DLD1 (cell line): ENCODE data around the gene ERBB4.
"Not testable (repeated sequence)": the region's sequence is repeated elsewhere in the genome, so short reads cannot be mapped to it uniquely, and the experiment has no call there.

Source experiments
- in situ Hi-C: cut with HindIII; loops from 2 replicates; pipeline ENCODE4 v1.10.0; 2017; ENCODE audit warnings: low sequenced_read_pairs

The ERBB4 gene

DNA sequence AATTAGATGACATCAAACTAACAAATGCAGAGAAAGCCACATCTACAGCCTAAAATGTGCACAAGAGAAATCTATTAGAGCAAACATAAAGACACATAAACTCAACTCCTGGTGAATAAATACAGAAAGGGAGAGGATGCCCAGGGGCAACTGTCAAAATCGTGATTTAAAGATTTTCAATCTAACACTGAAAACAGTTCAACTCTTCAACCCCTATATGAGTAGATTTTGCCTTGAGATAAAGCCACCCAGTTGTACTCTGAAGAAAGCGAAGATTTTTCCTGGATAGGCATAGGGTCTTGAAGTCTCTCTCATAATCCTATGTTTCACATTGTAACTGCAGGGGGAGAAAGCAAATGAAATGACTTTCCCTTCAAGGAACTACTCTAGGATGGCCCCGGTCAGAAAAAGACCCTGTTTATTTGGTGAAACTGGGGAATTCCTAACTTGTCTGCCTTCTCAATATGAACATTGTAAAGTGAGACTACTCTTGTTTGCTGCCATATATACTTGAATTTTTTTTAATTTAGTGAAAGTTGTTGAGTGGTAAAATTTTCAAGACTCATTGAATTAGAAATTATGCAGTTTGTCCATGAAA is 226.7 kb downstream of the ERBB4 start:
- in situ Hi-C loops = no loop called here

DNA sequence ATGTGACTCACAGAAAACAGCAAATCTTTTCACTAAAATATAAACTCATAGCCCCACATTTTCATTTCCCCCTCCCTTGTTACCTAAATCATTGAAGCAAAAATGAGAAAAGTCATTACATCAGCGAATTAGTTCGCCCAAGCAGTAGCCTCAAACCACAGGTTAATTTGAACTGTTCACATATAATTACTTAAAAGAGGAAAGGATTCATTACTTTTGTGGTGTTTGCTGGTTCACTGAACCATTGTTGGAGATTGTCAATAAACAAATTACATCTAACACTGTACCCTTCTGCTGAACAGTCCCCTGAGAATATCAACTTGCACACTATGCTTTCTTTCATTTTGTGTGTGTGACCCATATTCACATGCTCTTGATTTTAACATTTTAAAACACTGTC is 238.7 kb downstream of the ERBB4 start:
- in situ Hi-C loops = no loop called here

DNA sequence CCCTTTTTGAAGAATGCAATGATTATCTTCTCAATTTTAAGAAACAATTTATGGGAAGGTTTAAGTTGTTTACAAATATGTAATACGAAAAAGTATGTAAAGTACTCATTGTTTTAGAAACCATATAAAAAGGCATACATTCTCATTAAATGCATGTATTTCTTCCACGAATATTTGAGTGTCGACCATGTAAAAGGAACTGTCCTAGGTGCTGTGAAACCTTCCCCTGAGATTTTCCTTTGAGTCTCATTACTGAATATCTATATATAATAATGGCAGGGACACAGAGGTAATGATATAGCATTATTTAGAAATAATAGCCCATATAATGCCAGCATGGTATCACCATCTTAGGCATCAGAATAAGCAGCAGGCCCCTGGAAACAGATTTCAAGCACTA is 239.3 kb downstream of the ERBB4 start:
- in situ Hi-C loops = no loop called here

DNA sequence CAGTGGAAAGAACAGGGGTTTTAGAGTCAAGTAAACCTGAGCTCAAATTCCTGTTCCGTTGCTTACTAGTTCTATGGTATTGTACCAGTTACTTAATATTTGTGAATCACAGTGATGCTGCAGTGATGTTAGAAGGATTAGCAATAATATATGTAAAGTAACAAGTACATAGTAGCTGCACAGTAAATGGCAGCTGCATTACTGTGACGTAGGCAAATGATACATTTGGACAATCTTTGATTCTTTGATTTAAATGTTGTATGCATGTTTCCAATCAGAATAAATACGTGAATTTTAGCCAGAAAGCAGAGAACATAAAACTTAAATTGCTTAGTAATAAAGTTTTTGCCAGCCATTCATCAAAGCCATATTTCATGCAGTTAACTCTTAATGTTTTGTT is 243.0 kb downstream of the ERBB4 start:
- in situ Hi-C loops = no loop called here

DNA sequence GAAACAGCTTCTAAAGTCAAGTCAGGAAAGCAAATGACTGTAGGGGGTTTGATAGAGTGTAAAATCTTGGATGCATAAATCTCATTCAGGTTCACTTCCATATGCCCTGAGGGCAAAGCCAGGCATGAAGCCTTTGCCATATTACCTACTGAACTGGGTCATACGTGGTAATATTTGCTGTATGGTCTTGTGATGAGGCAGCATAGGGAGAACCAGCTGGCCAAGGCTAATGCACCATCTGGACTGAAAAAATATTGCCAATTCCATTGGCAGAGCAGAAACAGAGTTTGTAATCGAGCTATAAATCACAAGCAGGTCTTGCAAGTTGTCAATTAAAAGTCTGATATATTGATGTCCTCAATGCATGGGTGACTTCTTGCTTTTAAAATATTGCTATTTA is 243.8 kb downstream of the ERBB4 start:
- in situ Hi-C loops = no loop called here

DNA sequence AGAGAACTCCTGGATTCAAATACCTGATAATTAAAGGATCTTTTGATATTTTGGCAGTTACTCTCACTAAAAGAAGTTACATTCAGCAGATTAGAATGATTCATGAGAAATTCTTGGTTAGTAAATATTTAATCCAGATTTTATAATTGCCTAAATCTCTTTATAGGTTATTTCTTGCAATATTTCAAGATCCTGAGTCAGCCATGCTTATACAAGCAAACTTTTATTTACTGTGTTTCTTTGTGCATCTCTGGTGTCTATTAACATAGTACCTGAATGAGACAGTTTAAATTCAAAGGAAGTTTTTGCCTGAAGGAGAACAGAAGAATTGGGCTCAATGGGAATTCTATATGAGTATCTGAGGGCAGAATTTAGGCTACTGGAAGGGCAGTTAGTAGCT is 249.3 kb downstream of the ERBB4 start:
- in situ Hi-C loops = no loop called here

DNA sequence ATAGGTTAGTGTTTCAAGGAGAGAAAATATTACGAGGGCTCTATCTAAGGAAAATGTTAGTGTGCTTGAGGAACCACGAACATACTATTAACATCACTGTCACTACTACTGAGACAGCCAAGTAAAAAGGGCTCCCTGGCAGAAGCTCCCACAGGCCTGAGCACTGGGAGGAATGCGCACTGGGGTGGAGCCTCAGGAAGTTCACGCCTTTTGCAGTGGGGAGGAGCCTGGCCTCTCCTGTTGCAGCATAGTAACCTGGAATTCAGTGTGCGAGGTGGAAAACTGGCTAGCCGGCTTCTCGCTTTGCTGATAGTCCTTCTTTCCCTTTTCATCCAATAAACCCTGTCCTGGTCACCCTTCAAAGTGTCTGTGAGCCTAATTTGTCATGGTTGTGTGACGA is 250.3 kb downstream of the ERBB4 start:
- in situ Hi-C loops = no loop called here

DNA sequence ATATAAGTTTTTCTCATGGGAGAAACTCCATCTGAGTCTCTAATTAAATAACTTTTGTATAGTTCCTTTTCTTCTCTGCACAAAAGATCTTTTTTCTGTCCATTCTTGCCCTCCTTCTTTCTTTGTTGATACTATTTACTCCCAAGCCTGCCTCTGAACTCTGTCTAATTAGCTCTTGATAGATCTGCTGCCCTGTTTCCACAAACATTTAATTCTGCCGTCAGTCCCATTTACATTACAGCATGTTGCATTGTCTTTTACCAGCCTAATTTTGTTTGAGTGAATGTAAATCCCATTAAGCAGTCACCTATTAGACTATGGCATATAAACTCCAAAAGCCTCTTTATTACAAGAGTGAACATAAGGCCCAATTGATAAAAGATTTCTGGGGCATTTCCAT is 254.4 kb downstream of the ERBB4 start:
- in situ Hi-C loops = no loop called here

DNA sequence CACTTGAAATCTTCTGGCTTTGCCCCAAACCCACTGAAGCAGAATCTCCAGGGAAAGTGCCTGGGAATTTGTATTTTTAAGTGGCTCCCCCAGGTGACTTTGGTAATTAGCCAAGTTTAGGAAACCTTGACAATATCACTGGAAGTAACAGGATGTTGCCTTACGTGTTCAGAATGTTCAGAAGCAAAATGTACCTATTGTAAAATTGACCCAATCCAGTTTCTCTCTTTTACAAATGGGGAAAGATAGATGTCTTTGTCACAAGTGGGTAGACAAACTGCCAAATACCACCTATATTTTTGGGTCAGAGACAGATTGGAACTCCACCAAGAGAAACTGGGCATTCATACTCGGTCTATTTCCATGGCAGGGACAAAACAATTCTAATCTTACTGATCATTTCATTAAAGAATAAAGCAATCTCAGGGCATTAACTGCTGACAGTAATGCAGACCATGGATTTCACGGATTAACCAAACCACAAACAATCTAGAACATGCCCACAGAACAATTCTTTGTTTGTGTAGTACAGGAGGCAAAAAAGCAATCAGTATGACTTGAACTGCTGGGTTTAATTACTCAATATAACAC is 255.8 kb downstream of the ERBB4 start:
- in situ Hi-C loops = no loop called here

DNA sequence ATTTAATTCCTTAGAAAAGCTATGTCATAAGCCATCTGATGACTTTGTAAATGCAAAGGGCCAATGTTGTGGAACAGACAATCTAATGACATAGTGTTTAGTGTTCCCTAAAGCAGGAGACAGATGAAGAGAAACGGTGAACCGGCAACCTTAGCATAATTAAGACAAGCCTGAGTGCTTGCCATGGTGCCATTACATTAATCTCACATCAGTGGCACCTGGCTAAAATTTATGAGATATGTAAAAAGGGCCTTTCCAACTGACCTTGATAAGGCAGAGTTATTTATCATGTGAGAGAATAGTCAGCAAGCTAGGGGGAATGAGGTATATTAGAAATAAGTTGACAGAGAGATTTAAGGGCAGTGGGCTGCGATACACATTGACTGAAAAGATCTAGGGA is 261.8 kb downstream of the ERBB4 start:
- in situ Hi-C loops = no loop called here

DNA sequence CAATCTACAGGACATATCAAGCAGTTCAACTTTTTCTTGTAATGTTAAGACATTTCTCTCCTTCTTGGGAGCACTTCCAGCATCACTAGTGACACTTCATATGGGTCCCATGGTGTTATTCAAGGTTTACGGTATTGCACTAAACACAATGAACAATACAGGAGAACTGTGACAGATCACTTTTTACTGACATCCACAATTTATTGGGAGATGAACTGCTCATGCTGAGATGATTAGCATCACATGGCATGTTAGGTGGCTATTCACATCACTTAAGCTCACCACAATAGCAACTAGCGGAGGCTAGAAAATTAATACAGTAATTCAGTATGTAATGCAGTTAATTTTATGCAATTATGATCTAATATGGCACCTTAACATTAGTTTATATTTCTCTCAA is 264.4 kb downstream of the ERBB4 start:
- in situ Hi-C loops = no loop called here

DNA sequence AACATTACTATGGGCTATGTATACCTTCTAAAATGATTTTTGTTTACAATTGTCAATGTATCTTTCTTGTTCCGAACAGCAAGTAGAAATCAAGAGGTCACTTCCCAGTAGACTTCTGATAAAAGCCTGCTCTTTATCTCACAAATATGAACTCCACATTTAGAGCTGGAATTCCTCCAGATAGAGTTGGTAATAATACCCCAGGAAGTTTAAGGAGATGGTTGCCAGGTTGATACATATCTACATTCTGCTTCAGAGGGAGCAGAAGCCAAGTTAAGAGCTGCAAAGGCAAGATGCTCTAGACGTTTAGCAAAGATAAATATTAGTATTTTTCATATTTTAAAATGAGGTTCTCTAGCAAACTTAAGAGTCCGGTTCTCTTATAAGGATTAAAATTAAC is 267.0 kb downstream of the ERBB4 start:
- in situ Hi-C loops = no loop called here

DNA sequence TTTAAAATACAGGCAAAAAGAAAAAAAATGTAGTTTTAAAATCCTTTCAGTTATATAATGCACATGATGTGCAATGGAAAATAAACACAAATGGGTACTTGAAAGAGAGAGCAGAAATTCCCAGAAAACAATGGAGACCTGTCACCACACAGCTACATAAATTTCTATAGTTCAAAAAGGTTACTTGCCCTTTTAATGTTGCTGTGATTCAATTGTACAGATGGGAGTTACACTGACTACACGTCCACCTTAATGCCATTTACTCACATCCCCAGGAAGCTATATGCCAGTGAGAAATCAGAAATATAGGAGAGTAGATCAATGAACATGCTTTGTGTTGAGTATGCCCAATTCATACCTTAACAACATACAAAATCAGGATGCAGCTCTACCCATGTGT is 269.6 kb downstream of the ERBB4 start:
- in situ Hi-C loops = no loop called here

DNA sequence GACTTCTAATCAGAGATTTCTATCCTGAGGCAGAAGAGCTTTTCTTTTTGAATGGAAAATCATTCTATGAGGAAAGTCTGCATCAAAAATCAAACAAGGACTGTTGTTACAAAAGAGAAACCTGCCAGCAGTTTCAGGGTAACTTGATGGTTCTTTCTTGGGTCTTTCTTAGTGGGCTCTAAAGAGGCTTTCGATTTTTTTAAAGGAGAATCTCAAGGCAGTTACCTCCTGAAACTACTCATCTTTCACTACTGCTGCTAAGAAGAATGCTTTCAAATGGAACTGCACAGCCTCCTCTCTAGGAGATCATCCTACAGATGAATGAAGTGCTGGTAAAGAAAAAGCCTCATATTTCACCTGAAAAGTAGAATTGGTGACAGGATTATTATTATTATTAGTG is 272.3 kb downstream of the ERBB4 start:
- in situ Hi-C loops = no loop called here

DNA sequence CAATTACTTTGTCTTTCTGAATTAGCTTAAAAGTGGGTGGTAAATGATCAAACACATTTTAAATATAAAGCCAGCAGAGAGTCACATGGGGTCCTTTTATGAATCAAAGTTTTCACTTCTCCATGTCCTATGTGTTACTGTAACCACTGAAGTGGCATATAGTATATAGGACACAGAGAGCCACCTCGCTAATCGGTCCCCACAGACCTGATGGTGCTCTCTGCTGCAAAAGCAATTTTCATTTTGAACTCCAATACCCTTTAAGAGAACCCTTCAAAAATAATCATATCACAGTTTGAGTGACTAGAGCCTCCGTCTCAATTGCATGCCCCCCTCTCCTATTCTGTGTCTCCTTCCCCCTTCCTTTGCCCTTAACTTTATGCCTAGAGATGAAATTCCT is 272.8 kb downstream of the ERBB4 start:
- in situ Hi-C loops = no loop called here

DNA sequence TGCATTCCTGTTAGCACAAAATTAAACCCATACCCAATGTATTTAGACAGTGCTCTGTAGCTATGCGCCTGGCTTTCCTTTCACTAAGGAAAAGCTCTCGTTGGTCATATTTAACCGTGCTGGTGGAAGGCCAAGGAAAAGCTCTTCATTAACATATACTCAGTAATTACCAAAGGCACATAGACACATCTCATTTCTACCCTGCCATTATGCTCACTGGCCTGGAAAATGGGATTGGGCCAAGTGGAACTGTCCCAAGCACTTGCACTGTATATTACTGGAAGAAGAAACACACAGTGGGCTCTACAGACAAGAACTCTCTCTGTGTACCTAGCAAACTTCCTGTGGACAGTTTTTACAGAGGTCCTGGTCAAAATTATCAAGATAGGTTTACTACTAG is 274.4 kb downstream of the ERBB4 start:
- in situ Hi-C loops = no loop called here

DNA sequence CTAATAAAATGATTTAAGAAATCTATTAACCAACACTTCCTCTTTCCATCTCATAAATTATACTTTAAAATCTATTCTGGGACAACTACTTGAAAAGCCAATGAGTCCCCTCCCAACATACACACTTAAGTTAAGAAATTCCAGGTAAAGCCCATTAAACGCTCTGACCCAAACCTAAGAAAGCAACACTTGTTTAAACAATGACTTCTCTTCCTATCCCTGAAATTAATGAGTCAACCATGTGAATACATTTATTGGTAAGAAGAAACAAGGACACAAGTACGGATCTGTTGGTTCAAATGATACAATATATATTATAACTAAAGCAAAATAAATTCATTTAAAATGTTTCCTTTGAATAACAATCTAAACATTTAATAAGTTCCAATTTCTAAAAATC is 279.4 kb downstream of the ERBB4 start:
- in situ Hi-C loops = no loop called here

DNA sequence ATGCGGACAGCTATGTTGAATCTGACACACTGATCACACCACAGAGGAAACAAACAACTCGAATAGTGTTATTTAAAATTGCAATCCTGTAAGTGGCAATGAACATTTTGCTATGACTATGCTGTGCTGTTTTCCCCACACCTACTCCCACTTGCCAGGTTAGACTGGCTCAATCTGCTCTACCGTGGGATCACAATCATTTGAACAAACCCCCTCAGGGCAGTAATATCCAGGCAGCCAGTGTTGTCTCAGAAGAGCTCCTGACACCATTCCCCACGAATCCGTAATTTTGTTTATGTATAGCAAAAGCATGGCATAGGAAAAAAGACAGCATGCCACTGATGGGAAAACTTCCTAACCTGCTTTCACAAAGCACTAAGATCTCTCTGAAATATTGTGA is 284.3 kb downstream of the ERBB4 start:
- in situ Hi-C loops = no loop called here

DNA sequence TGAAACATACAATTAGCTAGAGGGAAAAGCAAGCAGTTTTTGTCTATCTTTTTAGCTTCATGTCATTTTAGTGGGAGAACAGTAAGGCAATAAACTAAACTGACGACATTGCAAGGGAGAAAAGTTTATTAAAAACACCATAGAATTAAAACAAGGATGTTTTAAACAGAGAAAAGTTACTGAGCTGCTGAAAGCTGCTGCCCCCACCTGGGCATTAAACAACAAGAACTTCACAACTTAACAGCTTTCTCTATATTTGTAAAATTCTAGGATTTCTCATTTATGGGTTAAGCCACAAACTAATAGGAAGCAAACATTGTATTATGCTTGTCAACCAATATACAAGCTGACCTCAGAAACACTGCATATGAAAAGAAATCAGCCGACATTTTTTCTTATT is 289.2 kb downstream of the ERBB4 start:
- in situ Hi-C loops = no loop called here

DNA sequence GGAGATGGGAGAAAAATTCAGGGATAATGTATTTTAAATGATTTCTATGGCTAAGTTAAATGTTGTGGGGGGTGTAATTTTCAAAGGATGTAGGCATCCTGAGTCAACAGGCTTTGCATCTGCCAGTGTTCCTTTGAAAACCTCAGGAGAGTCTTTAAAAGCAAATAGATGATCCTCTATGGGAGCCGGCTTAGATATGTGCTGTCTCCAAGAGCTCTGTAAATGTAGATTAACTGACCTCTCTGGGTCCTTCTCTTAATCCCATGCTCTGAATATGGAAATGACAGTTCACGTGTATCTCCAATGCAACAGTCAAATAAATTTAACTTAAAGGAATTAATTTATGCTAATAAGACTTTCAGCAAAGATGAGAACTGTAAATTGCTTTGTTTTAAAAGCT is 292.7 kb downstream of the ERBB4 start:
- in situ Hi-C loops = no loop called here

DNA sequence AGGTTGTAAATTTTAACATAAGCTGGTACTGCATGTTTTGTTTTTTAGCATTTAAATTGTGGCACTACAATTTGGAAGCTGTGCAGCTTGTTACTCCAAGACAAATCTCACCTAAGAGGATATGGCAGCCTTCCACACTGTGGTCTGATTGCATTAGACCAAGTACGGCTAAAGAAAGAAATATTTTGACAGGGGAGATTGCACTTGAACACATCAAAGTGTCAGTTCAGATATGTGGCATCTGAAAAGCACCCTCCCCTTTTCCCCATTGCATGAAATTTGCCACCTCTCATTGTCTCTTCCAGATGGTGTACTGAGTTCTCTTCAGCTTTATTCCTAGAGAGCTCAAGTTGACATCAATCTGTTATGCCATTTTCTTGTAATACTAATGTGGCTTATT is 295.9 kb downstream of the ERBB4 start:
- in situ Hi-C loops = no loop called here

DNA sequence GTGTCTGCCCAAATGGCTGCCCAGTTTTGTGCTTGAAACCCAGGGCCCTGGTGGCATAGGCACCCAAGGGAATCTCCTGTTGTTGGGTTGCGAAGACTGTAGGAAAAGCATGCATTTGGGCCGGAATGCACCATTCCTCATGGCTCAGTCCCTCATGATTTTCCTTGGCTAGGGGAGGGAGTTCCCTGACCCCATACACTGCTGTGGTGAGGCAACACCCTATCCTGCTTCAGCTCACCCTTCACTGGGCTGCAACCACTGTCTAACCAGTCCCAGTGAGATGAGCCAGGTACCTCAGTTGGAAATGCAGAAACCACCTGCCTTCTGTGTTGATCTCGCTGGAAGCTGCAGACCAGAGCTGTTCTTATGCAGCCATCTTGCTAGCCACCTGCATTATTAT is 300.4 kb downstream of the ERBB4 start:
- in situ Hi-C loops = not testable (repeated sequence)

DNA sequence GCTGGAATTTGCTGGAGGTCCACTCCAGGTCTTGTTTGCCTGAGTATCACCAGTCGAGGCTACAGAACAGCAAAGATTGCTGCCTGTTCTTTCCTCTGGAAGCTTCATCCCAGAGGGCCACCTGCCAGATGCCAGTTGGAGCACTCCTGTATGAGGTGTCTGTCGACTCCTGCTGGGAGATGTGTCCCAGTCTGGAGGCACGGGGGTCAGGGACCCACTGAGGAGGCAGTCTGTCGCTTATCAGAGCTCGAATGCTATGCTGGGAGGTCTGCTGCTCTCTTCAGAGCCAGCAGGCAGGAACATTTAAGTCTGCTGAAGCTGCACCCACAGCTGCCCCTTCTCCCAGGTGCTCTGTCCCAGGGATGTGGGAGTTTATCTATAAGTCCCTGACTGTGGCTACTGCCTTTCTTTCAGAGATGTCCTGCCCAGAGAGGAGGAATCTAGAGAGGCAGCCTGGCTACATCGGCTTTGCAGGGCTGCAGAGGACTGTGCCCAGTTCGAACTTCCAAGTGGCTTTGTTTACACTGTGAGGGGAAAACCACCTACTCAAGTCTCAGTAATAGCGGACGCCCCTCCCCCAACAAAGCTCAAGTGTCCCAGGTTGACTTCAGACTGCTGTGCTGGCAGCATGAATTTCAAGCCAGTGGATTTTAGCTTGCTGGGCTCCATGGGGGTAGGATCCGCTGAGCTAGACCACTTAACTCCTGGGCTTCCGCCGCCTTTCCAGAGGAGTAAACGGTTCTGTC is 301.1 kb downstream of the ERBB4 start:
- in situ Hi-C loops = no loop called here
